Measurements from ENCODE around the gene IL27RA.

DNA sequence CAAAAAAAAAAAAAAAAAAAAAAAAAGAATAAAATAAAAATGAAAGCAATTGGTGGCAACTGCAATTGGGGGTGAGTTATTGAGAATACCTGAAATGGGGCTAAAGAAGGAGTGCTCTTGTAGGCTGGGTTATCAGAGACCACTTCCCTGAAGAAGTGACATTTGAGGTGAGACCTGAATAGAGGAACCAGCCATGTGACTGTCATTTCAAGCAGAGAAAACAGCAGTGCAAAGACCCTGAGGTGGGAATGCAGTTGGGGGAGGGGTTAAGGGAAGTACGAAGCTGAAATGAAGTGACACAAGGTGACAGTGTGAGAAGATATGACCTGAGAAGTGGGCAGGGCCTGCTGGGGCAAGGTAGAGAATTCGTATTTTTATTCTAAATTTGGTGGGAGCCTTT, 34.6 kb downstream of the IL27RA start:
- TF ChIP-seq, protein P1, sequence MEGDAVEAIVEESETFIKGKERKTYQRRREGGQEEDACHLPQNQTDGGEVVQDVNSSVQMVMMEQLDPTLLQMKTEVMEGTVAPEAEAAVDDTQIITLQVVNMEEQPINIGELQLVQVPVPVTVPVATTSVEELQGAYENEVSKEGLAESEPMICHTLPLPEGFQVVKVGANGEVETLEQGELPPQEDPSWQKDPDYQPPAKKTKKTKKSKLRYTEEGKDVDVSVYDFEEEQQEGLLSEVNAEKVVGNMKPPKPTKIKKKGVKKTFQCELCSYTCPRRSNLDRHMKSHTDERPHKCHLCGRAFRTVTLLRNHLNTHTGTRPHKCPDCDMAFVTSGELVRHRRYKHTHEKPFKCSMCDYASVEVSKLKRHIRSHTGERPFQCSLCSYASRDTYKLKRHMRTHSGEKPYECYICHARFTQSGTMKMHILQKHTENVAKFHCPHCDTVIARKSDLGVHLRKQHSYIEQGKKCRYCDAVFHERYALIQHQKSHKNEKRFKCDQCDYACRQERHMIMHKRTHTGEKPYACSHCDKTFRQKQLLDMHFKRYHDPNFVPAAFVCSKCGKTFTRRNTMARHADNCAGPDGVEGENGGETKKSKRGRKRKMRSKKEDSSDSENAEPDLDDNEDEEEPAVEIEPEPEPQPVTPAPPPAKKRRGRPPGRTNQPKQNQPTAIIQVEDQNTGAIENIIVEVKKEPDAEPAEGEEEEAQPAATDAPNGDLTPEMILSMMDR (conservative IDR thresholded peaks at IDR 0.05; ENCODE audit: low read depth in 2 of 2) = no peak
- TF ChIP-seq REST (IDR thresholded peaks at IDR 0.05; ENCODE audit: unreplicated experiment) = no peak
- TF ChIP-seq EZH2 (IDR thresholded peaks at IDR 0.05; ENCODE audit: low read depth, unreplicated experiment) = no peak
- no peak for TF ChIP-seq POLR2AphosphoS5 (IDR thresholded peaks at IDR 0.05; ENCODE audit: low read depth)
- TF ChIP-seq EZH2phosphoT487 (IDR thresholded peaks at IDR 0.05; ENCODE audit: unreplicated experiment) = no peak
- TF ChIP-seq CREB1 (CRISPR knock-in tag; IDR thresholded peaks at IDR 0.05; ENCODE audit: low read depth) = no peak
- no peak for TF ChIP-seq NANOG (IDR thresholded peaks at IDR 0.05; ENCODE audit: borderline replicate concordance)
- no peak for TF ChIP-seq ZNF331 (CRISPR knock-in tag; IDR thresholded peaks at IDR 0.05; ENCODE audit: low read depth)

Measured in GM23338 (cell line).